CD4-positive, CD25-positive, alpha-beta regulatory T cell (primary cell): ENCODE results near the gene SLC24A3. TPM values are rescaled to one million over a fixed set of nuclear protein-coding genes. Genes with fewer than 3 reads are reported as not detected.

ENCODE experiments used
- ATAC-seq, 2 donors: fragments of 150-1000 bp; cut with Tn5 transposase; one replicate each; pipeline ENCODE4 v1.10.0; 2021; ENCODE audit warnings: low read depth in 2 of 2, moderate number of reproducible peaks in 2 of 2, moderate library complexity in 1 of 2
- DNase-seq, 3 donors: peaks; one replicate each; pipeline versions ENCODE4 v3.0.0 to v3.0.0-alpha.2; 2012 to 2022; ENCODE audit warnings: mixed read lengths in 1 of 3
- H3K27ac ChIP-seq: one replicate; pipeline ENCODE4 v1.7.0; 2013; ENCODE audit warnings: mild to moderate bottlenecking, low read length; ENCODE audit not compliant: insufficient read depth, poor library complexity, severe bottlenecking
- H3K27me3 ChIP-seq: one replicate; pipeline ENCODE4 v1.7.0; 2013; ENCODE audit warnings: low read length; ENCODE audit not compliant: control insufficient read depth, insufficient read depth
- H3K36me3 ChIP-seq: one replicate; pipeline ENCODE4 v1.7.0; 2013; ENCODE audit warnings: mild to moderate bottlenecking, low read length, moderate library complexity; ENCODE audit not compliant: control insufficient read depth, insufficient read depth
- H3K4me1 ChIP-seq: 2 replicates; pipeline ENCODE4 v1.7.0; 2013; ENCODE audit warnings: mild to moderate bottlenecking, low read length; ENCODE audit not compliant: insufficient read depth, control insufficient read depth, poor library complexity, severe bottlenecking
- H3K4me3 ChIP-seq: one replicate; pipeline ENCODE4 v1.7.0; 2013; ENCODE audit warnings: low read depth, mild to moderate bottlenecking, low read length, moderate library complexity
- H3K9me3 ChIP-seq, 2 experiments: 1 replicate in 1 of 2; 2 replicates in 1 of 2; pipeline ENCODE4 v1.7.0; 2013; ENCODE audit warnings: low read length in 2 of 2, mild to moderate bottlenecking in 1 of 2, moderate library complexity in 1 of 2; ENCODE audit not compliant: control insufficient read depth in 2 of 2
- H3K27ac Mint-ChIP-seq, 3 donors: one replicate each; pipeline ENCODE4 v1.8.0; 2020 to 2022; ENCODE audit warnings: mild to moderate bottlenecking in 3 of 3, mixed read lengths in 3 of 3, moderate library complexity in 2 of 3
- H3K27me3 Mint-ChIP-seq: one replicate; pipeline ENCODE4 v1.8.0; 2022; ENCODE audit warnings: mild to moderate bottlenecking, mixed read lengths
- H3K36me3 Mint-ChIP-seq: one replicate; pipeline ENCODE4 v1.8.0; 2020; ENCODE audit warnings: mixed read lengths
- H3K4me1 Mint-ChIP-seq, 4 donors: one replicate each; pipeline ENCODE4 v1.8.0; 2020 to 2022; ENCODE audit warnings: mixed read lengths in 4 of 4, mild to moderate bottlenecking in 1 of 4
- H3K4me3 Mint-ChIP-seq, 4 donors: one replicate each; pipeline ENCODE4 v1.8.0; 2020 to 2022; ENCODE audit warnings: mild to moderate bottlenecking in 4 of 4, mixed read lengths in 4 of 4, moderate library complexity in 3 of 4
- H3K9me3 Mint-ChIP-seq, 7 donors: one replicate each; pipeline ENCODE4 v1.8.0; 2020 to 2022; ENCODE audit warnings: mixed read lengths in 7 of 7, mild to moderate bottlenecking in 3 of 7, moderate library complexity in 2 of 7
- polyA plus RNA-seq, 4 donors: library from polyadenylated mRNA; unstranded; fragments of 300-500 nt; fragmentation: Illumina TruSeq; gene quantifications; one replicate each; pipeline ENCODE4 v1.2.3, GENCODE V29; 2021
- total RNA-seq: library from RNA; stranded (reverse); gene quantifications from one replicate; pipeline ENCODE4 v1.2.3, GENCODE V29; 2022

The SLC24A3 gene
- total and polyA plus RNA-seq, 5 donors from 2014 or later, result 0.25 TPM; not detected in 4

DNA sequence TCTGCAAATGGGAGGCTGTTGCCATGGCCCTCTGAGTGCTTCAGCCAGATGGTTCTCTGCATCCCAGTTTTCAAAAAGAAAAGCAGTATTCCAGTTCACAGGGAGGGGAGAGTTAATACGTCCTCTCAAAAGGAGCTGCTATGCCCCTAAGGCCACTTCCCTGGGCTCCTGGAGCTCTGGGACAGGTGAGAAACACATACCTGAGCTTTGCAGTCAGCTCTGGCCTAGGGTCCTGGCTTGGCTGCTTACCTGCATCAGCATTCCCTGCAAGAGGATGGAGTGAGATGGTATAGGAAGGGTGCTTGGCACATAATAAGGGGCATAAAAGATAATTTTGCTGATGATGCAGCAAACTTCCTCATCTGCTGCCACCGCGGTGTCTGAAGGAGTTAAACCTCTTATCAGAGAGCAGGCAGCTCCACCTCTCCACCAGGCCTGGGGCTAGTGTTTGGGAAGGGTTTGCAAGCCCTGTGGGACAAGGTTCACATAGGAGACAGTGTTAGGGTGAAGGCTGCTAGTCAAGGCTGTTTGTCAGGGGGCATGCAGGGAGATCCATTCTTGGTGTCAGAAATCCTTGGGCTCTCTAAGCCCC is 62.7 kb downstream of the SLC24A3 start:
- ATAC-seq (no peak), DNase-seq (no peak)
- Mint-ChIP-seq H3K27ac (no peak overlapping the region), H3K4me1 (no peaks in the 10 kb centered on the region), H3K27me3 (no peaks in the 10 kb centered on the region), H3K4me3 (no peak overlapping the region), H3K36me3 (no peaks in the 10 kb centered on the region), H3K9me3 (peaks cover 0 to 2% (median 0%) of the 10 kb centered on the region in 7 donors)
- H3K4me3 ChIP-seq, result no peak overlapping the region
- H3K9me3 ChIP-seq, result no peaks in the 10 kb centered on the region
- no peaks in the 10 kb centered on the region for H3K4me1 ChIP-seq
- H3K27ac ChIP-seq, result no peak overlapping the region
- H3K36me3 ChIP-seq, result no peaks in the 10 kb centered on the region
- no peaks in the 10 kb centered on the region for H3K27me3 ChIP-seq

GRCh38 chr20:19275630-19276071 is 63.2 kb downstream of the SLC24A3 start:
- Mint-ChIP-seq H3K4me1 (no peaks in the 10 kb centered on the region), H3K4me3 (no peak overlapping the region), H3K27ac (no peak overlapping the region), H3K36me3 (no peaks in the 10 kb centered on the region), H3K9me3 (peaks cover 0 to 3% (median 0%) of the 10 kb centered on the region in 7 donors), H3K27me3 (no peaks in the 10 kb centered on the region)
- no peak for DNase-seq
- no peak overlapping the region for H3K27ac ChIP-seq
- no peaks in the 10 kb centered on the region for H3K4me1 ChIP-seq
- no peak for ATAC-seq
- no peak overlapping the region for H3K4me3 ChIP-seq
- no peaks in the 10 kb centered on the region for H3K27me3 ChIP-seq
- no peaks in the 10 kb centered on the region for H3K9me3 ChIP-seq
- no peaks in the 10 kb centered on the region for H3K36me3 ChIP-seq

GRCh38 chr20:19277381-19277780 is 64.9 kb downstream of the SLC24A3 start:
- no peaks in the 10 kb centered on the region for H3K36me3 Mint-ChIP-seq
- H3K27ac ChIP-seq, result no peak overlapping the region
- no peaks in the 10 kb centered on the region for H3K4me1 Mint-ChIP-seq
- no peaks in the 10 kb centered on the region for H3K27me3 Mint-ChIP-seq
- no peaks in the 10 kb centered on the region for H3K36me3 ChIP-seq
- H3K4me3 ChIP-seq, result no peak overlapping the region
- no peaks in the 10 kb centered on the region for H3K9me3 ChIP-seq
- no peak for ATAC-seq
- peaks cover 0 to 6% (median 0%) of the 10 kb centered on the region in 7 donors for H3K9me3 Mint-ChIP-seq
- no peaks in the 10 kb centered on the region for H3K27me3 ChIP-seq
- no peak for DNase-seq
- no peak overlapping the region for H3K27ac Mint-ChIP-seq
- H3K4me3 Mint-ChIP-seq, result no peak overlapping the region
- no peaks in the 10 kb centered on the region for H3K4me1 ChIP-seq

DNA sequence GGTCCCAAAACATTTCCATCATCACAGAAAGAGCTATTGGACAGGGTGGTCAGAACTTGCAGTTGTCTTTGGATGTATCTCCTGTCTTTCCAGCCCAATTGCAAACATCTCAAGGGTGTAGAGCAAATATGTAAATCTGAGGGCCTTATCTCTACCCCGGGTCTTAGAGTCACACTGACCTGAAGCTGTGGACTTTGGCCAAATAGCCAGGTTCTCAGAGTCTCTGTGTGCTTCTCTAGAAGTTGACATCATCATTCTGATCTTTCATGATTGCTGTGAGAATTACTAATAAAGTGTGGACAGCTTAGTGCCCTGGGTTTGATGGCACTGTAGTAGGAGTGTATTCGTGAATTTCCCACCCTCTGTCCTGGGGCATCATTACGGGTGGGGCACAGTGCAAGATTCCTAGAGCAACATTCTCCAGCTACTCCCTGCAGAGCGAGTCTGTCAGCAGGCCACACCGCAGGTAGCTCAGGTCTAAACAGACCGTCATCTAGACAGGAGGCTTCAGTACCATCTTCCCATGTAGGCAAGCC is 71.1 kb downstream of the SLC24A3 start:
- no peaks in the 10 kb centered on the region for H3K27me3 Mint-ChIP-seq

DNA sequence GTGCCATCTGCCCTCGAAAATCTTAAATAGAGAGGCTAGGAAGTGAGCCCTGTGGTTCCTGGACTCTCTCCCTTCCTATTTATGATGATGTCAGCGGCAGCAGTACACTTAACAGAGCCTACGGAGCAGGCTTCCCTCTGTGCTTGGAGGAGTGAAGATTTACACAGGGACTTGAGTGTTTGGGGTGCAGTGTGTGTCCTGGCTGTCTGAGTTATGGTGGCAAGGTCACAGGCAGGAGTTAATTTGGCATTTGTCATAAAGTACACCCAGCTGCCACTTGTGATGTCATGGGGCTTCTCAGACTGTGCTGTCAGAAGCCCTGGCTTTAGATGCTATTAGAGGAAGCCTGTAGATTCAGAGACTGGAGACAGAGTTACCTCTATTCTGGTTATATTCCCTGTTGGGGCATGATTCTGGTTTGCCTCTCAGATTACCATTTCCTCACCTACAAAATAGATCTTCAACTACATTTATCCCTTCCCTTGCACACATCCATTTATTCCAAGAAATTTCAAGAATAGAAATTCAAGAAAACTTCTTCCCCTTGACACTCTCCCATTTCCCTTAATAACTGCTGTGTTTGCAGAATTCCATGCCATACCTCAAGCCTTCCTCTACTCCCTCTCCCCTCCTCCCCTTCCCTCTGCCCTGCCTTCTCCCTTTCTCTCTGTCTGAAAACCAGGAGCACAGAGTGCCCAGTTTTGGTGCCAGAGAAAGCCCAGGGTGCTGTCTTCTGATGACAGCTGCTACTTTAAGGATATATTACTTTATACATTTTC is 72.1 kb downstream of the SLC24A3 start:
- peaks cover 0 to 2% of the 10 kb centered on the region in 2 experiments for H3K9me3 ChIP-seq
- Mint-ChIP-seq H3K4me3 (no peak overlapping the region), H3K36me3 (no peaks in the 10 kb centered on the region), H3K27me3 (no peaks in the 10 kb centered on the region), H3K4me1 (no peaks in the 10 kb centered on the region), H3K9me3 (peaks cover 0 to 6% (median 0%) of the 10 kb centered on the region in 7 donors), H3K27ac (no peak overlapping the region)
- no peak overlapping the region for H3K4me3 ChIP-seq
- no peaks in the 10 kb centered on the region for H3K27me3 ChIP-seq
- no peak overlapping the region for H3K27ac ChIP-seq
- H3K4me1 ChIP-seq, result no peaks in the 10 kb centered on the region
- H3K36me3 ChIP-seq, result no peaks in the 10 kb centered on the region
- DNase-seq (no peak), ATAC-seq (no peak)

More for the DNA sequence above, 71.1 kb downstream of the SLC24A3 start:
- no peak for DNase-seq
- Mint-ChIP-seq H3K36me3 (no peaks in the 10 kb centered on the region), H3K4me3 (no peak overlapping the region), H3K9me3 (peaks cover 0 to 6% (median 0%) of the 10 kb centered on the region in 7 donors), H3K4me1 (no peaks in the 10 kb centered on the region), H3K27ac (no peak overlapping the region)
- no peak for ATAC-seq
- no peaks in the 10 kb centered on the region for H3K36me3 ChIP-seq
- no peak overlapping the region for H3K4me3 ChIP-seq
- no peaks in the 10 kb centered on the region for H3K4me1 ChIP-seq
- peaks cover 0 to 2% of the 10 kb centered on the region in 2 experiments for H3K9me3 ChIP-seq
- H3K27me3 ChIP-seq, result no peaks in the 10 kb centered on the region
- H3K27ac ChIP-seq, result no peak overlapping the region

DNA sequence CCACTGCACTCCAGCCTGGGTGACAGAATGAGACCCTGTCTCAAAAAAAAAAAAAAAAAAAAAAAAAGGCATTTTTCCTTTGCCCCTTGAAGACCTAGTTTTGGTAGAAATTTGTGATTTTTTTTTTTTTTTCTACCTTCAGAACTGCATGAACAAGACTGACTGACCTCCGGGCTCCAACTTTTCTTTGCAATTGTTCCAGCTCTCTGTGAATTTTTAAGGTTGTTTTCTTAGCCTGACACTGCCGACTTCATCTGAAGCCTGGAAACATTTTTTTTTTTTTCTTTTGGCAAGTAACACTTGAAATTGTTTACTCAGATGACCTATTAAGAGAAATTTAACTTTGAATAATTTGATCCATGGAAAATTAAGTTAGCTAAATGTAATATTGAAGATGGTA is 73.0 kb downstream of the SLC24A3 start:
- no peak for ATAC-seq
- H3K4me1 Mint-ChIP-seq, result no peaks in the 10 kb centered on the region
- Histone ChIP-seq H3K9me3 (peaks cover 0 to 2% of the 10 kb centered on the region in 2 experiments), H3K27me3 (no peaks in the 10 kb centered on the region), H3K27ac (no peak overlapping the region), H3K4me1 (no peaks in the 10 kb centered on the region), H3K4me3 (no peak overlapping the region), H3K36me3 (no peaks in the 10 kb centered on the region)
- H3K27ac Mint-ChIP-seq, result no peak overlapping the region
- no peak overlapping the region for H3K4me3 Mint-ChIP-seq
- no peak for DNase-seq
- H3K9me3 Mint-ChIP-seq, result peaks cover 0 to 3% (median 0%) of the 10 kb centered on the region in 7 donors
- no peaks in the 10 kb centered on the region for H3K27me3 Mint-ChIP-seq
- H3K36me3 Mint-ChIP-seq, result no peaks in the 10 kb centered on the region

GRCh38 chr20:19288061-19288460 is 75.6 kb downstream of the SLC24A3 start:
- Histone ChIP-seq H3K27ac (no peak overlapping the region), H3K9me3 (peaks cover 0 to 2% of the 10 kb centered on the region in 2 experiments), H3K36me3 (no peaks in the 10 kb centered on the region), H3K4me1 (no peaks in the 10 kb centered on the region), H3K27me3 (no peaks in the 10 kb centered on the region), H3K4me3 (no peak overlapping the region)
- no peak for DNase-seq
- Mint-ChIP-seq H3K4me3 (no peak overlapping the region), H3K36me3 (no peaks in the 10 kb centered on the region), H3K27ac (no peak overlapping the region), H3K9me3 (no peaks in the 10 kb centered on the region), H3K4me1 (no peaks in the 10 kb centered on the region), H3K27me3 (no peaks in the 10 kb centered on the region)
- no peak for ATAC-seq
